ENCODE measurements around the gene HS6ST1. TPM values are rescaled to one million over a fixed set of nuclear protein-coding genes. Genes with fewer than 3 reads are reported as not detected.

HS6ST1 gene
- total RNA-seq, 6 experiments from 2014 or later, result 18.0 to 53.5 (median 31.0) TPM

- H3K4me3 ChIP-seq, result no peak overlapping the region
- no peak overlapping the region for H3K27ac ChIP-seq
- WGBS (ENCODE audit: insufficient coverage, low coverage, low lambda C conversion rate, missing lambda C conversion rate), result 86% methylated on average over 7 of the region's 7 CpGs
- no peak for DNase-seq
- intact Hi-C loops (cut with DNase I), result no loop called here
- peaks cover 0 to 12% (median 0%) of the 10 kb centered on the region in 4 donors for H3K4me1 ChIP-seq
- H3K27me3 ChIP-seq, result no peaks in the 10 kb centered on the region
- no peaks in the 10 kb centered on the region for H3K36me3 ChIP-seq
- no peak for ATAC-seq
- no peaks in the 10 kb centered on the region for H3K9me3 ChIP-seq
- no peak for TF ChIP-seq CTCF (IDR thresholded peaks at IDR 0.05)
- TF ChIP-seq POLR2A (IDR thresholded peaks at IDR 0.05), result no peak
These were observed 20.4 kb downstream of the HS6ST1 start for GRCh38 chr2:128298286-128298685.

GRCh38 chr2:128293870-128294455, 24.7 kb downstream of the HS6ST1 start:
- intact Hi-C loops (cut with DNase I), result no loop called here
- no peak overlapping the region for H3K27ac ChIP-seq
- peaks cover 0 to 5% (median 0%) of the 10 kb centered on the region in 4 donors for H3K4me1 ChIP-seq
- peak in 2 of 3 donors; percentile 12 to 33 for DNase-seq
- no peak for ATAC-seq
- H3K4me3 ChIP-seq, result no peak overlapping the region
- H3K36me3 ChIP-seq, result no peaks in the 10 kb centered on the region
- TF ChIP-seq CTCF (IDR thresholded peaks at IDR 0.05), result no peak
- TF ChIP-seq POLR2A (IDR thresholded peaks at IDR 0.05), result no peak
- no peaks in the 10 kb centered on the region for H3K27me3 ChIP-seq
- WGBS (ENCODE audit: insufficient coverage, low coverage, low lambda C conversion rate, missing lambda C conversion rate), result no CpG with 5 or more reads among the region's 8 CpGs
- no peaks in the 10 kb centered on the region for H3K9me3 ChIP-seq

GRCh38 chr2:128293426-128293755, 25.3 kb downstream of the HS6ST1 start:
- intact Hi-C loops (cut with DNase I), result no loop called here
- no peak for ATAC-seq
- Histone ChIP-seq H3K27ac (no peak overlapping the region), H3K4me1 (peaks cover 0 to 5% (median 0%) of the 10 kb centered on the region in 4 donors), H3K9me3 (no peaks in the 10 kb centered on the region), H3K36me3 (no peaks in the 10 kb centered on the region), H3K4me3 (no peak overlapping the region), H3K27me3 (no peaks in the 10 kb centered on the region)
- TF ChIP-seq CTCF (IDR thresholded peaks at IDR 0.05), result no peak
- no peak for TF ChIP-seq POLR2A (IDR thresholded peaks at IDR 0.05)
- no CpG with 5 or more reads among the region's 8 CpGs for WGBS (ENCODE audit: insufficient coverage, low coverage, low lambda C conversion rate, missing lambda C conversion rate)
- no peak for DNase-seq

- Histone ChIP-seq H3K4me3 (no peak overlapping the region), H3K4me1 (peaks cover 0 to 5% (median 0%) of the 10 kb centered on the region in 4 donors), H3K27me3 (no peaks in the 10 kb centered on the region), H3K27ac (no peak overlapping the region), H3K9me3 (no peaks in the 10 kb centered on the region), H3K36me3 (no peaks in the 10 kb centered on the region)
- TF ChIP-seq CTCF (IDR thresholded peaks at IDR 0.05) (no peak), POLR2A (IDR thresholded peaks at IDR 0.05) (no peak)
- WGBS (ENCODE audit: insufficient coverage, low coverage, low lambda C conversion rate, missing lambda C conversion rate), result no CpG with 5 or more reads among the region's 21 CpGs
- ATAC-seq, result peak; percentile 11 to 72 (median 54)
- DNase-seq, result peak in 2 of 3 donors; percentile 27 to 48
- intact Hi-C loops (cut with DNase I), result no loop called here
These were observed 25.9 kb downstream of the HS6ST1 start for GRCh38 chr2:128292599-128293425.

Measured in right lobe of liver (tissue), 6 donors.